GM21390 (cell line): ENCODE measurements around the gene ABCA4.
"Not testable (repeated sequence)": the region's sequence is repeated elsewhere in the genome, so short reads cannot be mapped to it uniquely, and the experiment has no call there.

ENCODE experiments used
- ATAC-seq: cut with Tn5 transposase; IDR thresholded peaks from one replicate; pipeline ENCODE4 v1.9.1; 2021; ENCODE audit not compliant: unreplicated experiment

The ABCA4 gene

DNA sequence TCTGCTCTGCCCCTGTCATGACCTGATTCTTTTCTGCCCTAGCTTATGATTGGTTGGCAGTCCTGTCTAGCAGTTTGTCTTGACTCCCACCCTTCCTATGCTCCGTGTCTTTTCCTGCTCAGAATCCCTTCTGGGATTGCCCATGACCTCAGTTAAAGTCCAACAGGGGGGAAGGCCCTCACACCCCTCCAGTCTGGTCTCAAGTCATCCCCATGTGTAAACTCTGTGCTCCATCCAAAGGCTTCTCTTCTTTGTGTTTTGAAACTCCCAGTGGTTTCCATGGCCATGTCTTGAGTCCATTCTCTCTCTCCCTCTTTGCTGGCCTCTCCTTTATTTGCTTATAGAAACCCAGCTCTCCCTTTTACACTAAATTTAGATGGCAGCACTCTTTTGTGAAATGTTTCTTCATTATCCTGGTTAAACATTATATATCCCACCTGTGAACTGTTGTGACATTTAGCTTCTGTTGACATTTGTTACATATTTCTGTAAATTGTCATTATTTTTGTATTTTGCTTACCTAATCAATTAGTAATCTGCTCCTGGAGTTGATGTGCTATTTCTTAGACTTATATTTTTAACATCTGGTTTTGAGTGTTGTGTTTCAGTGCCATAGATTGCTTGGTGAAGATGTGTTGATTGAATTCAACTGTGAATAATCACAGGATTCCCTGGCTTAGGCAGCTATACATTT is 162.8 kb downstream of the ABCA4 start:
- no peak for ATAC-seq

DNA sequence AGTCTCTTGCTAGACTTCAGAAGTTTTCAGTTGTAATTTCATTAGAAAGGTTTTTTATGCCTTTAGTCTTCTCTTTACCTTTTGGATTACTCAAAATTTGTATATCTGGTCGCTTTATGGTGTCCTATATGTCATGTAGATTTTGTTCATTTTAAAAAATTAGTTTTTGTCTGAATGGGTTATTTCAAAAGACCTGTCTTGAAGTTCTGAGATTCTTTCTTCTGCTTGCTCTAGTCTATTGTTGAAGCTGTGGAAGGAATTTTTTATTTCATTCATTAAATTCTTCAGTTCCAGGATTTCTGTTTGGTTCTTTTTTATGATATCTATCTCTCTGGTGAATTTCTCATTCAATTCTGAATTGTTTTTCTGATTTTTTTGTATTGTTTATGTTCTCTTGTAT is 165.2 kb downstream of the ABCA4 start:
- no peak for ATAC-seq

DNA sequence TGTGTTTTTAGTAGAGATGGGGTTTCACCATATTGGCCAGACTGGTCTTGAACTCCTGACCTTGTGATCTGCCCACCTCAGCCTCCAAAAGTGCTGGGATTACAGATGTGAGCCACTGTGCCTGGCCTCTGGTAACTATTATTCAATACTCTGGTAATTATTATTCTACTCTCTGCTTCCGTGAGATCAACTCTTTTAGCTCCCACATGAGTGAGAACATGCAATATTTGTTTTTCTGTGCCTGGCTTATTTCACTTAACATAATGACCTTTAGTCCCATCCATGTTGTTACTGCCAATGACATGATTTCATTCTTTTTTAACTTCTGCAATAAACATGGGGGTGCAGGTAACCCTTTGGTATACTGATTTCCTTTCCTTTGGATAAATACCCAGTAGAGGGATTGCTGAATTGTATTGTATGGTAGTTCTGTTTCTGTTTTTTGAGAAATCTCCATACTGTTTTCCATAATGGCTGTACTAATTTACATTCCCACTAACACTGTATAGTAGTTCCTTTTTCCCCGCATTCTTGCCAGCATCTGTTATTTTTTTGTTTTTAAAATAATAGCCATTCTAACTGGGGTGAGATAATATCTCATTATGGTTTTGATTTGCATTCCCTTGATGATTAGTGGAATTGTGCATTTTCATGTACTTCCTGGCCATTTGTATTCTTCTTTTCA is 173.8 kb downstream of the ABCA4 start:
- not testable (repeated sequence) for ATAC-seq
